GM10847 (cell line): ENCODE measurements around the gene ARHGAP25.

Source experiments
- POLR2A ChIP-seq: IDR thresholded peaks from 2 replicates; pipeline ENCODE4 v1.6.1; 2011; ENCODE audit not compliant: insufficient read length; ENCODE audit errors: extremely low read depth

ARHGAP25 gene

GRCh38 chr2:68862889-68863288 lies 128.3 kb downstream of the ARHGAP25 start:
- TF ChIP-seq POLR2A = no peak

GRCh38 chr2:68863996-68864395 lies 129.4 kb downstream of the ARHGAP25 start:
- no peak for TF ChIP-seq POLR2A

DNA sequence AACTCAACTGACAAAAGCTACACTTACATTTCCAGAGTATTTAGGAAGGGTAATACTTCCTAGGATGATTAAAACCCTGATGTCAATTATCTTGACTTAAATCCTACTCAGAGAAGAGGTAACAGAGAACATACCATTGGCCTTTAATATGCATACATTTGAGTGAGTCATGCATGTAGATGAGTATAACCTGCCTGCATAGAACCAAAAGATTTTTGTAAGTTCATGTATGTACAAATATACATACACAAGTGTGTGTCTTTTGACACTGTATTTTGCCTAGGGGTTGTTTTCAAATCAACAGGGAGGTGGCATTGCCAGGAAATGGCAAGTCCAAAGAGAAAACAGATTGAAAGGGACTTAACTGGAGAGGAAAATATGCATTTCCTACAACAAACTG lies 130.5 kb downstream of the ARHGAP25 start:
- TF ChIP-seq POLR2A = no peak

DNA sequence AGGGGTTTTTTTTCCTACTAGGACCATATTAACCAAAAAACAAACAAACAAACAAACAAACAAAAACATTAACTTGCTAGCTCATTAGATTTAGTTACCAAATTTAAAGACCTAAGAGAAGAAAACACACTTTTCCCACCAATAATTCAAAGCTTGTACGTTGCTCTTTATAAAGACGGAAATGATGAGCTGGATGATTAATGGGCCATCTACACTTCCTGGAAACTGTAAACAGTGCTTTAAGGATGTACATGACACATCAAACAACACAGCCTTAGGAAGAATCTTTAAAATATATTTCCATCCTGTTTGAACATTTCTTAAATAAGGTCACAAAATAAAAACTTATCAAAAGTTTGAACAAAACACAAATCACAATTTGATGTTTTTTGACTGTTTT lies 135.6 kb downstream of the ARHGAP25 start:
- no peak for TF ChIP-seq POLR2A

DNA sequence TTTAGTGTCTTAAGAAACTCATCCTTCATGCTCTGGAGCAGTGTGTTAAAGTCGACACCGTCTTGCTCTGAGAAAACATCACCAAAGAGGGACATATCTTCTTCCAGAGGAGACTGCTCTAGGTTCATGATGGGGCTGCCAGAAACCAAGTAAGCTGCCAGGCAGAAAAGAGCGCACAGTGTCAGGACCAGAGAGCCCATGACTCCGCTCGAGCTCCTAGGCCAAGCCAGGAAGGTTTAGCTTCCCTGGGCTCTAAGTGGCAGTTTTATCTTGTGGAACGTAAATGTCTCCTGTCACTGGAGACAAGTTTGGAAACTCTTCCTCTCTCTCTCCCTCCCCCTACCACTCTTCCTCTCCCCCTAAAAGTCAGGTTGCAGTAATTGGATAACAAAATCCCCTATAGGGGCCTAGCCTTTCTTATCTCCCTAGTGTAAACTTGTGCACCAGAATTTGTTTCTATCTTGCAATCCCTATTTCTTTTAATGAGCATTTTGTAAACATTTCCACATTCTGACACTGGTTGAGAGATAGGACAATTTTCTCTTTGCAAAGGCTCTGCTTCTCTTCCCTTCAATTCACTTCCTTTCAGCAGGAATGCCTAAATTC lies 136.7 kb downstream of the ARHGAP25 start, which contains the start of gene BMP10:
BMP10 (minus strand) TSS at position 239 of the 606 bp plus-strand sequence; CDS start at position 200, 39 bp downstream.
- TF ChIP-seq POLR2A = no peak
